LNCaP clone FGC (cell line): ENCODE data around the gene B3GALT2.

Source experiments
- DNase-seq: peaks from one replicate; pipeline ENCODE4 v3.0.0-alpha.2; 2011; ENCODE audit warnings: low read depth
- H3K4me3 ChIP-seq: 2 replicates; pipeline ENCODE4 v1.5.1; 2011; ENCODE audit warnings: mild to moderate bottlenecking, low read depth, low read length, control low read depth
- TF ChIP-seq, protein P1 (sequence below): IDR thresholded peaks from 2 replicates; pipeline ENCODE4 v1.5.1; 2012; ENCODE audit warnings: mild to moderate bottlenecking; ENCODE audit not compliant: control insufficient read depth, insufficient read depth; ENCODE audit errors: extremely low read depth

The B3GALT2 gene

DNA sequence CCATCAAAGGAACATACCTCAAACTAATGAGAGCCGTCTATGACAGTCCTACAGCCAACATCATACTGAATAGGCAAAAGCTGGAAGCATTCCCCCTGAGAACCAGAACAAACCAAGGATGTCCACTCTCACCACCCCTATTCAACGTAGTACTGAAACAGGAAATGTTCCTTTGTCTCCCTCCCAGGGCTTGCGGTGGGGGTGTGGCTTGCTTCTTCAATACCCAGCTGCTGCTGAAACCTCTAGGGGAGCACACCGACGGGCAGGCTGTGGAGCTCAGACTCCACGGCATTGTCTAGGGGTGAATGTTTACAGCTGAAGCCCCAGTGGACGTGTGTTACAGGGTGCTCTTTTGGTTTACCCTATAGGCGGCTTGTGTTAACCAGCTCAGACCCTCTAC, 30.5 kb upstream of the B3GALT2 start:
- DNase-seq, result no peak
- no peak overlapping the region for H3K4me3 ChIP-seq
- TF ChIP-seq, protein P1, sequence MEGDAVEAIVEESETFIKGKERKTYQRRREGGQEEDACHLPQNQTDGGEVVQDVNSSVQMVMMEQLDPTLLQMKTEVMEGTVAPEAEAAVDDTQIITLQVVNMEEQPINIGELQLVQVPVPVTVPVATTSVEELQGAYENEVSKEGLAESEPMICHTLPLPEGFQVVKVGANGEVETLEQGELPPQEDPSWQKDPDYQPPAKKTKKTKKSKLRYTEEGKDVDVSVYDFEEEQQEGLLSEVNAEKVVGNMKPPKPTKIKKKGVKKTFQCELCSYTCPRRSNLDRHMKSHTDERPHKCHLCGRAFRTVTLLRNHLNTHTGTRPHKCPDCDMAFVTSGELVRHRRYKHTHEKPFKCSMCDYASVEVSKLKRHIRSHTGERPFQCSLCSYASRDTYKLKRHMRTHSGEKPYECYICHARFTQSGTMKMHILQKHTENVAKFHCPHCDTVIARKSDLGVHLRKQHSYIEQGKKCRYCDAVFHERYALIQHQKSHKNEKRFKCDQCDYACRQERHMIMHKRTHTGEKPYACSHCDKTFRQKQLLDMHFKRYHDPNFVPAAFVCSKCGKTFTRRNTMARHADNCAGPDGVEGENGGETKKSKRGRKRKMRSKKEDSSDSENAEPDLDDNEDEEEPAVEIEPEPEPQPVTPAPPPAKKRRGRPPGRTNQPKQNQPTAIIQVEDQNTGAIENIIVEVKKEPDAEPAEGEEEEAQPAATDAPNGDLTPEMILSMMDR, result no peak

DNA sequence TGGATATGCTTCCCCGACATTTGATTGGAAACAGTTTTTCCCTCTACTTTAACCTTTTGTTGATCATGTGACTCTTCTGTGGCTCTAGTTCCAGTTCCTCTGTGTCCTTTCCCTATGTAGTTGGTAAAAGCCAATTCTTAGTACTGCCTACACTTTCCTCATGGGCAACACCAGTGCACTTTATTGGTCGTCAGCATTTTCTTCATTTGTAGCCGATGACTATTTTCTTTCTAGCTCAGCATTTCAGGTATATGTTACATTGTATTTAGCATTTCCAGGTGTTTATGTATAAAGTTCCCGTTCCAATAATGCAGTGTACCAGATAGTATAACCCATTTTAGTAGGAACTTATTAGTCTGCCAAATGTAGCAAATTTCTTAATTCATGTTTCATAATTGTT, 27.6 kb upstream of the B3GALT2 start:
- H3K4me3 ChIP-seq, result no peak overlapping the region
- TF ChIP-seq, protein P1, result no peak
- no peak for DNase-seq

DNA sequence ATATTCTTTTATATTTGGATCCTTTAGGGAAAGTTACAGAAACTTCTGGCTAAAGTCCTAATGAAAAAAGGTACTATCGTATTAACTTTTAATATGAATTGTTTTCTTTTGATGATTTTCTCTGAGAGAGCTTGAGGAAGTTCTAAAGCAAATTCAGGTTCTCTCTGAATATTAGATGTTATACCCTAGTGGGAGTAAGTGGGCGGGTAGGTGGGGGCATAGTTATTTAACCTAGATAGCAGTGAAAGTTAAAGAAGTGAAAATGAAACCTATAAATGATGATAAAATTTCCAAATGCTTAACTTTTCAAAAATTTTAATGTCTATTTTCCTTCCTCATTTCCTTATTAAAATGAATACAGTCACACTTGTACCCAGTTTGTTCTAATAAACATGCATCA, 26.2 kb upstream of the B3GALT2 start:
- TF ChIP-seq, protein P1, result no peak
- no peak overlapping the region for H3K4me3 ChIP-seq
- no peak for DNase-seq

DNA sequence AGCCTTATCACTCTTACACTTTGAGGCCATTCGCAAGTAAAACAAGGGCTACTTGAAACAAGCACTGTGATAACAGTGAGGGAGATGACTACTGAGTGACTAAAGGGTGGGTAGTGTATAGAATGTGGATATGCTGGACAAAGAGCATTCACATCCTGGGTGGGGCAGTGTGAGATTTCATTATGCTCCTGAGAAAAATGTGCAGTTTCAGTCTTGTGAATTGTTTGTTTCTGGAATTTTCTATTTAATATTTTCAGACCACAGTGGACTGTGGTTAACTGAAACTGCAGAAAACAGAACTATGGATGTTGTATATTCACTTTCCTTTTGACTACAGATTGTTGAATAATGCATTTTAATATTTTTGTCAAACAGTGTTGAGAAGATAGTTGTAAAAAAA, 25.1 kb upstream of the B3GALT2 start:
- TF ChIP-seq, protein P1, result no peak
- H3K4me3 ChIP-seq, result no peak overlapping the region
- no peak for DNase-seq

DNA sequence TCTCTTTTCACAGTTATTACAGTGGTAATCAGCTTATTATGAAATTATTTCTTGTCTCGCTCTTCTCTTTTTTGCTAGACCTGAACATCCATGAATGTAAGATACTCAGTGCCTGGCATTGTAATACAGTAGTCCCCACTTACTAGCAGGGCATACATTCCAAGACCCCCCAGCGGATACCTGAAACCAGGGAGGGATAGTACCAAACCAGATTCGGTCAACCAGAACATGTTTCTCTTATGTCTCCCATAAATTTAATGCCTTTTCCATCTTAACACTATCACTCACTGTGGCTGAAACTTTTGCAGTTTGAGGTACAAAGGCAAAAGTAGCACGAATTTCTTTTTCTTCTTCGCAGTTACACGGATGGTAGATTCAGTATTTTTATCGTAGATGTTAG, 24.6 kb upstream of the B3GALT2 start:
- TF ChIP-seq, protein P1, result no peak
- no peak for DNase-seq
- no peak overlapping the region for H3K4me3 ChIP-seq

DNA sequence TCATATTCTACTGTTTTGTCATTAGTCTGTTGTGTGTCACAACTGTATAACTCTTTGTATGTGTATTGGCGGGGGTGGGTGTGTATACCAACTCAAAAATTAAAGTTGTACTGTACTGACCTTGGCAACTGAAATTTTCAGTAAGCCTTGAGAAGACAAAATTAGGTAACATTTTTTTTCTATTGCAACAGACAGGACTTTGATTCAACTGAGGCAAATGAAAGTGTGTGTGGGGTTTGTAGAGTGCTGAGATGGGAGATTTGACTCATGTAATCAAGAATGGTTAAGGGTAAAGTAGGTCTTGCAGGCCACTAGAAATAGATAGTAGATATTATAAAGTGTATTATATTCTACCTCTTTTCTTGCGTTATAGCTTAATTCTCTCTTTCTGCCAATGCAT, 14.6 kb upstream of the B3GALT2 start:
- TF ChIP-seq, protein P1, result no peak
- no peak for DNase-seq
- H3K4me3 ChIP-seq, result no peak overlapping the region

DNA sequence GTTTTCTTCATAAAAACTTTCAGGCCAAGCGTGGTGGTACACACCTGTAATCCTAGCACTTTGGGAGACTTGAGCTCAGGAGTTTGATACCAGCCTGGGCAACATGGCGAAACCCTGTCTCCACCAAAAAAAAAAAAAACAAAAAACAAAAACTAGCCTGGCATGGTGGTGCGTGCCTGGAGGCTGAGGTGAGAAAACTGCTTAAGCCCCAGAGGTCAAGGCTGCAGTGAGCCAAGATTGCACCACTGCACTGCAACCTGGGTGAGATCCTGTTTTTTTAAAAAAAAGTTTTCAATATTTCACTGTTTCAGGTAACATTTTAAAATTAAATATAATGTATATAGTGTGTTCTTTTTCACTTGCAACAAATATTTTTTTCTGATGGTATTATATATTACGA, 13.5 kb upstream of the B3GALT2 start:
- no peak overlapping the region for H3K4me3 ChIP-seq
- no peak for DNase-seq
- TF ChIP-seq, protein P1, result no peak
